T-helper 1 cell (primary cell): Measurements from ENCODE around the gene FEN1.
A peak's percentile ranks its signal among the peaks of the same experiment; 100 is the strongest.

Experiments used
- DNase-seq, 5 donors: peaks; one replicate each; pipeline ENCODE4 v3.0.0-alpha.2; 2012 to 2020

Gene FEN1

GRCh38 chr11:61775606-61776554 lies 16.8 kb upstream of the FEN1 start:
- no peak for DNase-seq

- peak in 3 of 5 donors; percentile 27 to 62 (median 27) for DNase-seq
These were observed 16.1 kb upstream of the FEN1 start for GRCh38 chr11:61776561-61777075.

- peak; percentile 38 to 62 (median 60) for DNase-seq
These were observed 15.2 kb upstream of the FEN1 start for GRCh38 chr11:61777234-61778090.

GRCh38 chr11:61778357-61778886 lies 14.3 kb upstream of the FEN1 start:
- no peak for DNase-seq

- no peak for DNase-seq
These were observed 13.6 kb upstream of the FEN1 start for GRCh38 chr11:61778920-61779650.

- DNase-seq, result no peak
These were observed 12.8 kb upstream of the FEN1 start for GRCh38 chr11:61779666-61780525.

GRCh38 chr11:61780581-61781162 lies 12.0 kb upstream of the FEN1 start:
- no peak for DNase-seq

GRCh38 chr11:61781585-61781984 lies 11.1 kb upstream of the FEN1 start:
- no peak for DNase-seq

- DNase-seq, result no peak
These were observed 10.4 kb upstream of the FEN1 start for GRCh38 chr11:61782299-61782698.

GRCh38 chr11:61782841-61783240 lies 9.9 kb upstream of the FEN1 start:
- DNase-seq, result no peak

GRCh38 chr11:61783717-61784505 lies 8.8 kb upstream of the FEN1 start:
- DNase-seq, result no peak

GRCh38 chr11:61784506-61784805 lies 8.3 kb upstream of the FEN1 start:
- no peak for DNase-seq

GRCh38 chr11:61785837-61786402 lies 6.8 kb upstream of the FEN1 start:
- DNase-seq, result no peak

GRCh38 chr11:61787928-61788491 lies 4.7 kb upstream of the FEN1 start:
- peak in 1 of 5 donors; percentile 23 for DNase-seq

- DNase-seq, result peak in 2 of 5 donors; percentile 38 to 58
These were observed 888 bp upstream of the FEN1 start for GRCh38 chr11:61791737-61792309.

- DNase-seq, result no peak
These were observed 545 bp downstream of the FEN1 start for GRCh38 chr11:61793083-61793828.

GRCh38 chr11:61793829-61794204 lies 1.1 kb downstream of the FEN1 start:
- DNase-seq, result no peak

- DNase-seq, result no peak
These were observed 1.9 kb downstream of the FEN1 start for GRCh38 chr11:61794579-61794978.
